Measurements from ENCODE around the gene EBI3. TPM values are rescaled to one million over a fixed set of nuclear protein-coding genes. Genes with fewer than 3 reads are reported as not detected.

EBI3 gene
- polyA plus RNA-seq, 1 of the 3 experiments (the other 2 are of a cell fraction): 3.7 TPM

DNA sequence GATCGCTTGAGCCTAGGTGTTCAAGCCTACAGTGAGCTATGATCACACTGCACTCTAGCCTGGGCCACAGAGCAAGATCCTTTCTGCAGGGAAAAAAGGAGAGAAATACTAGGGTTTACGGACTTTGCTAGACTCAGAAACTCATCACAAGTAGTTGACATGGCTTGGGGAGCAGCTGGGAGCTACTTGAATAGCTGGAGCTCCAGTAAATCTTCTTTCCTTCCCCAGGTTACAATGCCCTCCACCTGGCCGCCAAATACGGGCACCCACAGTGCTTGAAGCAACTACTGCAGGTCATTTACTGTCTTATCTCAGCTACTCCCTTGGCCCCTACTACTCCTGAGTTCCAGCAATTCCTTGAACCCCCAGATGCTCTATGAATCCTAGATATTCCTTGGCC is 27.5 kb upstream of the EBI3 start (continued):
- TF ChIP-seq, protein P1, sequence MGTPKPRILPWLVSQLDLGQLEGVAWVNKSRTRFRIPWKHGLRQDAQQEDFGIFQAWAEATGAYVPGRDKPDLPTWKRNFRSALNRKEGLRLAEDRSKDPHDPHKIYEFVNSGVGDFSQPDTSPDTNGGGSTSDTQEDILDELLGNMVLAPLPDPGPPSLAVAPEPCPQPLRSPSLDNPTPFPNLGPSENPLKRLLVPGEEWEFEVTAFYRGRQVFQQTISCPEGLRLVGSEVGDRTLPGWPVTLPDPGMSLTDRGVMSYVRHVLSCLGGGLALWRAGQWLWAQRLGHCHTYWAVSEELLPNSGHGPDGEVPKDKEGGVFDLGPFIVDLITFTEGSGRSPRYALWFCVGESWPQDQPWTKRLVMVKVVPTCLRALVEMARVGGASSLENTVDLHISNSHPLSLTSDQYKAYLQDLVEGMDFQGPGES (IDR thresholded peaks at IDR 0.05; ENCODE audit: low read depth, low read length): no peak
- TF ChIP-seq JUND (IDR thresholded peaks at IDR 0.05): no peak
- TF ChIP-seq MXI1 (IDR thresholded peaks at IDR 0.05; ENCODE audit: low read depth, low read length): no peak
- TF ChIP-seq TCF12 (IDR thresholded peaks at IDR 0.05): no peak

DNA sequence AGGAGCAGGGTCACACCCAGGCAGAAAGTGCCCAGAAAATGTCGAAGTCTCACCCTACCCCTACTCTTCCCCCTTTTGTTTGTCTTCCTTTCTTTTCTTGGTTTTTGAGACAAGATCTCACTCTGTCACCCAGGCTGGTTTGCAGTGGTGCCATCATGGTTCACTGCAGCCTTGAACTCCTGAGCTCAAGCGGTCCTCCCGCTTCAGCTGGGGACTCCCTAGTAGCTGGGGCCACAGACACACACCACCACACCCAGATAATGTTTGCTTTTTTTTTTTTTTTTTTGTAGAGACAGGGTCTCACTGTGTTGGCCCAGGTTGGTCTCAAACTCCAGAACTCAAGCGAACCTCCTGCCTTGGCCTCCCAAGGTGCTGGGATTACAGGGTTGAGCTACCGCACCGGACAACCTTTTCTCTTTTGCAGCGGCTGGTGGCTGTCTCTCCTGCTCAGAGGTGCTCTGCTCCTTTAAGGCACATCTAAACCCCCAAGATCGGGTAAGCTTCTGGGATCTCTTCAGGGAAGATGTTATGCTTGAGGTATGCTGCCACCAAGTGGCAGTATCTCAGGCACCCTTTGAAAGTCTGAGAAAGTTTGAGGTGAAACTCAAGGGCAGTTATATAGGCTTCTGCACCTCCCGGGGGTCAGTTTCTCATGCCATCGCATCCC is 22.4 kb upstream of the EBI3 start:
- CTCF ChIA-PET: interaction anchor here (0.5 to 2.3 kb wide), 10 partner anchors 10 to 1268 kb away, joined by 3 to 10 read pairs (median 6); no protein-coding TSS in a partner anchor
- peaks cover 12% of the 10 kb centered on the region for H3K27me3 ChIP-seq (ENCODE audit: insufficient read depth)
- no peak overlapping the region for H3K4me3 ChIP-seq (ENCODE audit: low read depth in 2 of 2, low read length in 1 of 2)
- 76% methylated on average over 8 of the region's 10 CpGs for WGBS (ENCODE audit: low lambda C conversion rate)
- no peaks in the 10 kb centered on the region for H3K79me2 ChIP-seq (ENCODE audit: insufficient read depth)
- no peak for DNase-seq
- no peak overlapping the region for H3K9ac ChIP-seq
- H3K9me2 ChIP-seq: no peaks in the 10 kb centered on the region
- H2AFZ ChIP-seq (ENCODE audit: low read depth): no peak overlapping the region
- no peak overlapping the region for H3K4me2 ChIP-seq
- POLR2A ChIA-PET: interaction anchor here (0.9 kb wide), 1 partner anchor 219 kb away, joined by 4 read pairs; no protein-coding TSS in a partner anchor
- H3F3A ChIP-seq (replicated peaks; ENCODE audit: insufficient read depth): no peaks in the 10 kb centered on the region
- TF ChIP-seq, protein P2, sequence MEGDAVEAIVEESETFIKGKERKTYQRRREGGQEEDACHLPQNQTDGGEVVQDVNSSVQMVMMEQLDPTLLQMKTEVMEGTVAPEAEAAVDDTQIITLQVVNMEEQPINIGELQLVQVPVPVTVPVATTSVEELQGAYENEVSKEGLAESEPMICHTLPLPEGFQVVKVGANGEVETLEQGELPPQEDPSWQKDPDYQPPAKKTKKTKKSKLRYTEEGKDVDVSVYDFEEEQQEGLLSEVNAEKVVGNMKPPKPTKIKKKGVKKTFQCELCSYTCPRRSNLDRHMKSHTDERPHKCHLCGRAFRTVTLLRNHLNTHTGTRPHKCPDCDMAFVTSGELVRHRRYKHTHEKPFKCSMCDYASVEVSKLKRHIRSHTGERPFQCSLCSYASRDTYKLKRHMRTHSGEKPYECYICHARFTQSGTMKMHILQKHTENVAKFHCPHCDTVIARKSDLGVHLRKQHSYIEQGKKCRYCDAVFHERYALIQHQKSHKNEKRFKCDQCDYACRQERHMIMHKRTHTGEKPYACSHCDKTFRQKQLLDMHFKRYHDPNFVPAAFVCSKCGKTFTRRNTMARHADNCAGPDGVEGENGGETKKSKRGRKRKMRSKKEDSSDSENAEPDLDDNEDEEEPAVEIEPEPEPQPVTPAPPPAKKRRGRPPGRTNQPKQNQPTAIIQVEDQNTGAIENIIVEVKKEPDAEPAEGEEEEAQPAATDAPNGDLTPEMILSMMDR (IDR thresholded peaks at IDR 0.05): peak; percentile 53
- TF ChIP-seq GABPA (IDR thresholded peaks at IDR 0.05; ENCODE audit: low read depth) (no peak), CHD2 (IDR thresholded peaks at IDR 0.05; ENCODE audit: low read length, partially characterized antibody) (no peak), EP300 (IDR thresholded peaks at IDR 0.05; ENCODE audit: borderline replicate concordance in 1 of 2, low read depth in 1 of 2, low read length in 1 of 2) (no peak), SMC3 (IDR thresholded peaks at IDR 0.05; ENCODE audit: low read depth, low read length) (no peak)
- TF ChIP-seq, protein P3, sequence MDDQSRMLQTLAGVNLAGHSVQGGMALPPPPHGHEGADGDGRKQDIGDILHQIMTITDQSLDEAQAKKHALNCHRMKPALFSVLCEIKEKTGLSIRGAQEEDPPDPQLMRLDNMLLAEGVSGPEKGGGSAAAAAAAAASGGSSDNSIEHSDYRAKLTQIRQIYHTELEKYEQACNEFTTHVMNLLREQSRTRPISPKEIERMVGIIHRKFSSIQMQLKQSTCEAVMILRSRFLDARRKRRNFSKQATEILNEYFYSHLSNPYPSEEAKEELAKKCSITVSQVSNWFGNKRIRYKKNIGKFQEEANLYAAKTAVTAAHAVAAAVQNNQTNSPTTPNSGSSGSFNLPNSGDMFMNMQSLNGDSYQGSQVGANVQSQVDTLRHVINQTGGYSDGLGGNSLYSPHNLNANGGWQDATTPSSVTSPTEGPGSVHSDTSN (IDR thresholded peaks at IDR 0.05): no peak
- H4K20me1 ChIP-seq (ENCODE audit: insufficient read depth): no peaks in the 10 kb centered on the region
- H3K36me3 ChIP-seq (replicated peaks in 1 of 2; ENCODE audit: control insufficient read depth in 1 of 2, insufficient read depth in 2 of 2, low read length in 1 of 2): no peaks in the 10 kb centered on the region
- H3K9me3 ChIP-seq: no peaks in the 10 kb centered on the region
- H3K27ac ChIP-seq (ENCODE audit: low read depth in 2 of 2, low read length in 1 of 2): no peak overlapping the region
- no peaks in the 10 kb centered on the region for H3K4me1 ChIP-seq (ENCODE audit: control insufficient read depth in 1 of 2, insufficient read depth in 2 of 2, low read depth in 1 of 2, low read length in 1 of 2)

All from SK-N-SH (cell line).